LoVo (cell line): ENCODE data around the gene KCNH8.
"Not testable (repeated sequence)": the region's sequence is repeated elsewhere in the genome, so short reads cannot be mapped to it uniquely, and the experiment has no call there.

Source experiments
- DNase-seq: peaks from one replicate; pipeline ENCODE4 v3.0.0-alpha.2; 2016; ENCODE audit warnings: low spot score

The KCNH8 gene

GRCh38 chr3:19173945-19174344, 25.6 kb downstream of the KCNH8 start:
- no peak for DNase-seq

GRCh38 chr3:19183584-19183983, 35.3 kb downstream of the KCNH8 start:
- DNase-seq, result no peak

GRCh38 chr3:19190126-19190525, 41.8 kb downstream of the KCNH8 start:
- DNase-seq, result no peak

GRCh38 chr3:19190602-19191001, 42.3 kb downstream of the KCNH8 start:
- no peak for DNase-seq

- no peak for DNase-seq
Observed at GRCh38 chr3:19199131-19199530, 50.8 kb downstream of the KCNH8 start.

- DNase-seq, result no peak
Observed at GRCh38 chr3:19202303-19202702, 54.0 kb downstream of the KCNH8 start.

GRCh38 chr3:19202754-19203153, 54.4 kb downstream of the KCNH8 start:
- no peak for DNase-seq

GRCh38 chr3:19206540-19206939, 58.2 kb downstream of the KCNH8 start:
- no peak for DNase-seq

GRCh38 chr3:19213603-19214220, 65.4 kb downstream of the KCNH8 start:
- no peak for DNase-seq

GRCh38 chr3:19215427-19215826, 67.1 kb downstream of the KCNH8 start:
- DNase-seq, result no peak

GRCh38 chr3:19216669-19217337, 68.5 kb downstream of the KCNH8 start:
- no peak for DNase-seq

GRCh38 chr3:19220311-19220710, 72.0 kb downstream of the KCNH8 start:
- DNase-seq, result no peak

- no peak for DNase-seq
Observed at GRCh38 chr3:19221081-19221480, 72.8 kb downstream of the KCNH8 start.

- DNase-seq, result no peak
Observed at GRCh38 chr3:19226479-19226878, 78.2 kb downstream of the KCNH8 start.

- no peak for DNase-seq
Observed at GRCh38 chr3:19228167-19228566, 79.9 kb downstream of the KCNH8 start.

- no peak for DNase-seq
Observed at GRCh38 chr3:19229086-19229485, 80.8 kb downstream of the KCNH8 start.

- not testable (repeated sequence) for DNase-seq
Observed at GRCh38 chr3:19229881-19230280, 81.6 kb downstream of the KCNH8 start.

- DNase-seq, result no peak
Observed at GRCh38 chr3:19231792-19232461, 83.6 kb downstream of the KCNH8 start.

GRCh38 chr3:19232566-19232965, 84.3 kb downstream of the KCNH8 start:
- no peak for DNase-seq

GRCh38 chr3:19233882-19234784, 85.8 kb downstream of the KCNH8 start:
- not testable (repeated sequence) for DNase-seq

- no peak for DNase-seq
Observed at GRCh38 chr3:19248143-19248542, 99.8 kb downstream of the KCNH8 start.

GRCh38 chr3:19248767-19249166, 100.5 kb downstream of the KCNH8 start:
- DNase-seq, result no peak
